Hepatocyte (in vitro differentiated cells): ENCODE results near the gene RSL1D1.

Experiments used
- EZH2 ChIP-seq: fragments of 200-600 bp; sonication (generic); IDR thresholded peaks from 2 replicates; pipeline ENCODE4 v1.6.1; 2016; ENCODE audit warnings: antibody characterized with exemption, mild to moderate bottlenecking, borderline replicate concordance
- TF ChIP-seq, protein P1 (sequence below): fragments of 200-600 bp; sonication (generic); IDR thresholded peaks from 2 replicates; pipeline ENCODE4 v1.5.1; 2016; ENCODE audit warnings: antibody characterized with exemption, mild to moderate bottlenecking; ENCODE audit not compliant: poor library complexity

DNA sequence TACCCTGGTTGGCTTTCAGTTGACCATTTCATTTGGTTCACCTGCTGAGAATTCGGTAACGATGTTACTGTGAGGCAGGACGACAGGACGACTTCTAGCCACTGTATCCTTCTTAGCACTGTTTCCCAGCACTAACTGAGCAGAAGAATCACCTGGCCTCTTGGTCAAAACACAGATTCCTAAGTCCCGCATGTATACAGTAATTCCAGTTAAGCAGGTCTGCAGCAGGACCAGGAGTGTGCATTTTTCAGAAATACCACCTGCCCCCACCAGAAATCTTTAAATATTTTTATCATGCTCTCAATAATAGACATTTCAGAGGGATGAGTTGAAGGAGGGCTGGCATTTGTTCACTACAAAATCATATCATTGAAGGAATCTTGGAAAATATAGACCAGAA, 22.6 kb downstream of the RSL1D1 start:
- TF ChIP-seq, protein P1, sequence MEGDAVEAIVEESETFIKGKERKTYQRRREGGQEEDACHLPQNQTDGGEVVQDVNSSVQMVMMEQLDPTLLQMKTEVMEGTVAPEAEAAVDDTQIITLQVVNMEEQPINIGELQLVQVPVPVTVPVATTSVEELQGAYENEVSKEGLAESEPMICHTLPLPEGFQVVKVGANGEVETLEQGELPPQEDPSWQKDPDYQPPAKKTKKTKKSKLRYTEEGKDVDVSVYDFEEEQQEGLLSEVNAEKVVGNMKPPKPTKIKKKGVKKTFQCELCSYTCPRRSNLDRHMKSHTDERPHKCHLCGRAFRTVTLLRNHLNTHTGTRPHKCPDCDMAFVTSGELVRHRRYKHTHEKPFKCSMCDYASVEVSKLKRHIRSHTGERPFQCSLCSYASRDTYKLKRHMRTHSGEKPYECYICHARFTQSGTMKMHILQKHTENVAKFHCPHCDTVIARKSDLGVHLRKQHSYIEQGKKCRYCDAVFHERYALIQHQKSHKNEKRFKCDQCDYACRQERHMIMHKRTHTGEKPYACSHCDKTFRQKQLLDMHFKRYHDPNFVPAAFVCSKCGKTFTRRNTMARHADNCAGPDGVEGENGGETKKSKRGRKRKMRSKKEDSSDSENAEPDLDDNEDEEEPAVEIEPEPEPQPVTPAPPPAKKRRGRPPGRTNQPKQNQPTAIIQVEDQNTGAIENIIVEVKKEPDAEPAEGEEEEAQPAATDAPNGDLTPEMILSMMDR = no peak
- TF ChIP-seq EZH2 = no peak
